Spleen (tissue), 7 donors: ENCODE measurements around the gene LRRC53.

Experiments used
- CTCF ChIP-seq, 11 experiments: fragments of 200-600 bp in 7 of 11; fragments of 450-650 bp in 4 of 11; sonication (generic) in 4 of 11; IDR thresholded peaks in 8 of 11; conservative IDR thresholded peaks in 3 of 11; 1 replicate in 7 of 11; 2 replicates in 4 of 11; pipeline versions ENCODE4 v1.4.0 to v1.8.0; 2016 to 2021; ENCODE audit warnings: antibody characterized with exemption in 11 of 11, inconsistent platforms in 4 of 11, mild to moderate bottlenecking in 1 of 11
- POLR2A ChIP-seq, 3 donors: fragments of 450-650 bp; IDR thresholded peaks; one replicate each; pipeline ENCODE4 v1.5.1; 2017; ENCODE audit warnings: antibody characterized with exemption in 3 of 3, mild to moderate bottlenecking in 1 of 3
- donor health status: DM: no; HTN: no; CAD: no; lungs with moderate emphysema.
- donor health status: DM: no; HTN: no; CAD: no.
- donor health status: DM: no; HTN: no; CAD: no.

GRCh38 chr1:74498901-74499300 is 13.5 kb downstream of the LRRC53 start:
- no peak for TF ChIP-seq POLR2A (IDR thresholded peaks at IDR 0.05)
- no peak for TF ChIP-seq CTCF (IDR thresholded peaks at IDR 0.05 in 8 of 11, conservative IDR thresholded peaks at IDR 0.05 in 3 of 11)
